C4-2B (cell line): ENCODE measurements around the gene SHFL.

Experiments used
- ZFX ChIP-seq: fragments of 450-650 bp; IDR thresholded peaks from 2 replicates; pipeline ENCODE4 v1.6.1; 2017
- TF ChIP-seq, protein P1 (sequence below): fragments of 450-650 bp; conservative IDR thresholded peaks from 2 replicates; pipeline ENCODE4 v1.5.1; 2017; ENCODE audit warnings: mild to moderate bottlenecking

DNA sequence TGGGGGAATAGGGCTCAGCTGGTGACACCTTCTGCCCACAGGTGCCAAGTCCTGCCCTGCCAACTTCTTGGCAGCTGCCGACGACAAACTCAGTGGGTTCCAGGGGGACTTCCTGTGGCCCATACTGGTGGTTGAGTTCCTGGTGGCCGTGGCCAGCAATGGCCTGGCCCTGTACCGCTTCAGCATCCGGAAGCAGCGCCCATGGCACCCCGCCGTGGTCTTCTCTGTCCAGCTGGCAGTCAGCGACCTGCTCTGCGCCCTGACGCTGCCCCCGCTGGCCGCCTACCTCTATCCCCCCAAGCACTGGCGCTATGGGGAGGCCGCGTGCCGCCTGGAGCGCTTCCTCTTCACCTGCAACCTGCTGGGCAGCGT is 27.5 kb downstream of the SHFL start:
- TF ChIP-seq, protein P1, sequence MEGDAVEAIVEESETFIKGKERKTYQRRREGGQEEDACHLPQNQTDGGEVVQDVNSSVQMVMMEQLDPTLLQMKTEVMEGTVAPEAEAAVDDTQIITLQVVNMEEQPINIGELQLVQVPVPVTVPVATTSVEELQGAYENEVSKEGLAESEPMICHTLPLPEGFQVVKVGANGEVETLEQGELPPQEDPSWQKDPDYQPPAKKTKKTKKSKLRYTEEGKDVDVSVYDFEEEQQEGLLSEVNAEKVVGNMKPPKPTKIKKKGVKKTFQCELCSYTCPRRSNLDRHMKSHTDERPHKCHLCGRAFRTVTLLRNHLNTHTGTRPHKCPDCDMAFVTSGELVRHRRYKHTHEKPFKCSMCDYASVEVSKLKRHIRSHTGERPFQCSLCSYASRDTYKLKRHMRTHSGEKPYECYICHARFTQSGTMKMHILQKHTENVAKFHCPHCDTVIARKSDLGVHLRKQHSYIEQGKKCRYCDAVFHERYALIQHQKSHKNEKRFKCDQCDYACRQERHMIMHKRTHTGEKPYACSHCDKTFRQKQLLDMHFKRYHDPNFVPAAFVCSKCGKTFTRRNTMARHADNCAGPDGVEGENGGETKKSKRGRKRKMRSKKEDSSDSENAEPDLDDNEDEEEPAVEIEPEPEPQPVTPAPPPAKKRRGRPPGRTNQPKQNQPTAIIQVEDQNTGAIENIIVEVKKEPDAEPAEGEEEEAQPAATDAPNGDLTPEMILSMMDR, result no peak; the same call in 1 of the 2 replicates
- TF ChIP-seq ZFX, result no peak
